Endothelial cell (in vitro differentiated cells): ENCODE data around the gene HRH4. TPM values are rescaled to one million over a fixed set of nuclear protein-coding genes. Genes with fewer than 3 reads are reported as not detected.

Experiments used
- DNase-seq: peaks from one replicate; pipeline ENCODE4 v3.0.0; 2021; ENCODE audit warnings: low spot score
- H3K27ac Mint-ChIP-seq: one replicate; pipeline ENCODE4 v1.8.0; 2021; ENCODE audit warnings: mixed read lengths, inconsistent platforms; ENCODE audit not compliant: unreplicated experiment
- H3K27me3 Mint-ChIP-seq: one replicate; pipeline ENCODE4 v1.8.0; 2021; ENCODE audit warnings: mild to moderate bottlenecking, moderate library complexity, mixed read lengths, inconsistent platforms; ENCODE audit not compliant: unreplicated experiment
- H3K36me3 Mint-ChIP-seq: one replicate; pipeline ENCODE4 v1.8.0; 2021; ENCODE audit warnings: mild to moderate bottlenecking, low read depth, mixed read lengths, inconsistent platforms; ENCODE audit not compliant: unreplicated experiment
- H3K4me1 Mint-ChIP-seq: one replicate; pipeline ENCODE4 v1.8.0; 2021; ENCODE audit warnings: mild to moderate bottlenecking, mixed read lengths, inconsistent platforms; ENCODE audit not compliant: unreplicated experiment
- H3K4me3 Mint-ChIP-seq: one replicate; pipeline ENCODE4 v1.8.0; 2021; ENCODE audit warnings: mild to moderate bottlenecking, mixed read lengths, inconsistent platforms; ENCODE audit not compliant: unreplicated experiment
- H3K9me3 Mint-ChIP-seq: one replicate; pipeline ENCODE4 v1.8.0; 2021; ENCODE audit warnings: mixed read lengths, inconsistent platforms; ENCODE audit not compliant: unreplicated experiment
- CTCF ChIP-seq: fragments of 200-600 bp; sonication (generic); IDR thresholded peaks from one replicate; pipeline ENCODE4 v1.5.0; 2021; ENCODE audit warnings: antibody characterized with exemption; ENCODE audit not compliant: unreplicated experiment
- total RNA-seq: library from RNA; stranded (reverse); fragmentation: NEBNext Ultra II Directional; extraction: Animal tissue kit (Norgen Biotek cat#: 25700); gene quantifications from one replicate; pipeline ENCODE4 v1.2.1, GENCODE V29; 2021; ENCODE audit not compliant: unreplicated experiment

The HRH4 gene
- total RNA-seq, 1 donor from 2014 or later, result not detected

- peaks cover 9% of the 10 kb centered on the region for H3K36me3 Mint-ChIP-seq
- no peak for TF ChIP-seq CTCF
Observed at GRCh38 chr18:24446953-24447538, 13.4 kb upstream of the HRH4 start.

GRCh38 chr18:24447961-24448360 is 12.5 kb upstream of the HRH4 start:
- Mint-ChIP-seq H3K27me3 (no peaks in the 10 kb centered on the region), H3K4me1 (no peaks in the 10 kb centered on the region), H3K27ac (no peak overlapping the region), H3K4me3 (no peak overlapping the region), H3K9me3 (no peaks in the 10 kb centered on the region), H3K36me3 (peaks cover 9% of the 10 kb centered on the region)
- DNase-seq, result no peak
- no peak for TF ChIP-seq CTCF

More at GRCh38 chr18:24446953-24447538, 13.4 kb upstream of the HRH4 start:
- no peaks in the 10 kb centered on the region for H3K9me3 Mint-ChIP-seq
- H3K27ac Mint-ChIP-seq, result no peak overlapping the region
- no peak for DNase-seq
- no peak overlapping the region for H3K4me3 Mint-ChIP-seq
- H3K4me1 Mint-ChIP-seq, result no peaks in the 10 kb centered on the region
- no peaks in the 10 kb centered on the region for H3K27me3 Mint-ChIP-seq

GRCh38 chr18:24456549-24456948 is 3.9 kb upstream of the HRH4 start:
- peaks cover 2% of the 10 kb centered on the region for H3K27me3 Mint-ChIP-seq
- no peak for DNase-seq
- H3K36me3 Mint-ChIP-seq, result peaks cover 10% of the 10 kb centered on the region
- no peak overlapping the region for H3K27ac Mint-ChIP-seq
- no peaks in the 10 kb centered on the region for H3K4me1 Mint-ChIP-seq
- H3K4me3 Mint-ChIP-seq, result no peak overlapping the region
- no peak for TF ChIP-seq CTCF
- H3K9me3 Mint-ChIP-seq, result no peaks in the 10 kb centered on the region

GRCh38 chr18:24459772-24460171 is 665 bp upstream of the HRH4 start:
- Mint-ChIP-seq H3K36me3 (peaks cover 10% of the 10 kb centered on the region), H3K4me3 (peak overlapping the region; percentile 15), H3K4me1 (no peaks in the 10 kb centered on the region), H3K27ac (no peak overlapping the region), H3K9me3 (no peaks in the 10 kb centered on the region), H3K27me3 (peaks cover 2% of the 10 kb centered on the region)
- no peak for TF ChIP-seq CTCF
- no peak for DNase-seq

- no peak for DNase-seq
- Mint-ChIP-seq H3K4me3 (no peak overlapping the region), H3K27ac (no peak overlapping the region), H3K9me3 (no peaks in the 10 kb centered on the region), H3K36me3 (peaks cover 6% of the 10 kb centered on the region), H3K4me1 (no peaks in the 10 kb centered on the region), H3K27me3 (peaks cover 5% of the 10 kb centered on the region)
- no peak for TF ChIP-seq CTCF
Observed at GRCh38 chr18:24461996-24462395, 1.6 kb downstream of the HRH4 start.
